NCI-H1417 treated with DMSO at 0.1 percent for 48 hours (cell line): Measurements from ENCODE around the gene CSF1.
"Not testable (repeated sequence)": the region's sequence is repeated elsewhere in the genome, so short reads cannot be mapped to it uniquely, and the experiment has no call there.

ENCODE experiments used
- DNase-seq: peaks from one replicate; lab custom pipeline; 2025; lab: John Stamatoyannopoulos, UW

Gene CSF1

GRCh38 chr1:109902204-109902985, 8.3 kb upstream of the CSF1 start:
- no peak for DNase-seq

GRCh38 chr1:109903376-109903930, 7.2 kb upstream of the CSF1 start:
- no peak for DNase-seq

- DNase-seq, result no peak
Measured at GRCh38 chr1:109904105-109904817, 6.4 kb upstream of the CSF1 start.

GRCh38 chr1:109905491-109905890, 5.2 kb upstream of the CSF1 start:
- no peak for DNase-seq

- DNase-seq, result no peak
Measured at GRCh38 chr1:109906160-109906838, 4.3 kb upstream of the CSF1 start.

- DNase-seq, result no peak
Measured at GRCh38 chr1:109906839-109907180, 3.8 kb upstream of the CSF1 start.

GRCh38 chr1:109907190-109907774, 3.4 kb upstream of the CSF1 start:
- no peak for DNase-seq

- DNase-seq, result no peak
Measured at GRCh38 chr1:109908836-109909235, 1.8 kb upstream of the CSF1 start.

GRCh38 chr1:109909561-109909960, 1.1 kb upstream of the CSF1 start:
- DNase-seq, result no peak

GRCh38 chr1:109910963-109911798, 532 bp downstream of the CSF1 start:
- no peak for DNase-seq

GRCh38 chr1:109912214-109912861, 1.7 kb downstream of the CSF1 start:
- no peak for DNase-seq

- DNase-seq, result no peak
Measured at GRCh38 chr1:109912873-109913272, 2.2 kb downstream of the CSF1 start.

- no peak for DNase-seq
Measured at GRCh38 chr1:109913360-109913879, 2.8 kb downstream of the CSF1 start.

GRCh38 chr1:109914587-109915240, 4.1 kb downstream of the CSF1 start:
- no peak for DNase-seq

GRCh38 chr1:109917051-109917767, 6.6 kb downstream of the CSF1 start:
- no peak for DNase-seq

- no peak for DNase-seq
Measured at GRCh38 chr1:109917768-109918606, 7.3 kb downstream of the CSF1 start.

- DNase-seq, result no peak
Measured at GRCh38 chr1:109918671-109919070, 8.0 kb downstream of the CSF1 start.

- DNase-seq, result no peak
Measured at GRCh38 chr1:109919303-109919702, 8.7 kb downstream of the CSF1 start.

- not testable (repeated sequence) for DNase-seq
Measured at GRCh38 chr1:109920391-109920790, 9.7 kb downstream of the CSF1 start.
